PC-3 (cell line): ENCODE data around the gene SLC6A17.

Experiments
- EZH2 ChIP-seq: fragments of 300-600 bp; sonication (generic); IDR thresholded peaks from one replicate; pipeline ENCODE4 v1.6.1; 2017; ENCODE audit warnings: antibody characterized with exemption, mild to moderate bottlenecking, low read length; ENCODE audit not compliant: unreplicated experiment
- EZH2phosphoT487 ChIP-seq: fragments of 300-600 bp; sonication (generic); IDR thresholded peaks from 2 replicates; pipeline ENCODE4 v1.6.1; 2018; ENCODE audit warnings: mild to moderate bottlenecking, antibody characterized with exemption, low read length, borderline replicate concordance
- TF ChIP-seq, protein P1 (sequence below): fragments of 300-600 bp; sonication (generic); conservative IDR thresholded peaks from 2 replicates; pipeline ENCODE4 v1.5.1; 2017; ENCODE audit warnings: antibody characterized with exemption, low read depth, mild to moderate bottlenecking, low read length

DNA sequence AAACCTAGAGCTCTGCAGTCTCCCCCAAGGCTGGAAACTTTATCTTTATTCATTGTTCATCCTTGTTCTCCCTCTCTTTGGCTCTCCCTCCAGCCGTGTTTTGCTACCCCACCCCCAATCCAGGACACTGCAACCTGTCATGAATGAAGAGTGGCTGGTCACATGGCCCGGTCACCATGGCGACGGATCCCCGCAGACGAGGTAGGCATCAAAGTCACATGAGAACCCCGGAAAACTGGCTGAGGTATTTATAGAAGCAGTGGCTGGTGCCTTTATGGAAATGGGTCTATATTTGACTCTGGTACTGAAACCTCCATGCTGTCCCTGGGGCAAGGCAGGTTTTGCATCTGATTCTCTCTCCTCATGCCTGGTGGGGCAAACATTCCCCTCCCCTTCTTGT is 13.4 kb upstream of the SLC6A17 start:
- TF ChIP-seq, protein P1, sequence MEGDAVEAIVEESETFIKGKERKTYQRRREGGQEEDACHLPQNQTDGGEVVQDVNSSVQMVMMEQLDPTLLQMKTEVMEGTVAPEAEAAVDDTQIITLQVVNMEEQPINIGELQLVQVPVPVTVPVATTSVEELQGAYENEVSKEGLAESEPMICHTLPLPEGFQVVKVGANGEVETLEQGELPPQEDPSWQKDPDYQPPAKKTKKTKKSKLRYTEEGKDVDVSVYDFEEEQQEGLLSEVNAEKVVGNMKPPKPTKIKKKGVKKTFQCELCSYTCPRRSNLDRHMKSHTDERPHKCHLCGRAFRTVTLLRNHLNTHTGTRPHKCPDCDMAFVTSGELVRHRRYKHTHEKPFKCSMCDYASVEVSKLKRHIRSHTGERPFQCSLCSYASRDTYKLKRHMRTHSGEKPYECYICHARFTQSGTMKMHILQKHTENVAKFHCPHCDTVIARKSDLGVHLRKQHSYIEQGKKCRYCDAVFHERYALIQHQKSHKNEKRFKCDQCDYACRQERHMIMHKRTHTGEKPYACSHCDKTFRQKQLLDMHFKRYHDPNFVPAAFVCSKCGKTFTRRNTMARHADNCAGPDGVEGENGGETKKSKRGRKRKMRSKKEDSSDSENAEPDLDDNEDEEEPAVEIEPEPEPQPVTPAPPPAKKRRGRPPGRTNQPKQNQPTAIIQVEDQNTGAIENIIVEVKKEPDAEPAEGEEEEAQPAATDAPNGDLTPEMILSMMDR: no peak
- no peak for TF ChIP-seq EZH2phosphoT487
- no peak for TF ChIP-seq EZH2
